GM13977 (cell line): ENCODE measurements around the gene LACTB.
A peak's percentile ranks its signal among the peaks of the same experiment; 100 is the strongest.

Experiments
- DNase-seq: peaks from one replicate; pipeline ENCODE4 v3.0.0; 2012; ENCODE audit warnings: low spot score
- CTCF ChIP-seq: IDR thresholded peaks from 2 replicates; pipeline ENCODE4 v1.5.1; 2012; ENCODE audit warnings: mild to moderate bottlenecking, control low read depth; ENCODE audit not compliant: insufficient read depth; ENCODE audit errors: extremely low read depth, missing control alignments
- in situ Hi-C: fragments of 300-500 bp; cut with MboI; formaldehyde crosslinking; loops from one replicate; pipeline ENCODE4 v1.12.0; 2022; ENCODE audit warnings: low sequenced_read_pairs, low pct_unique_long_range_greater_than_20kb, mixed read lengths, inconsistent platforms; ENCODE audit not compliant: unreplicated experiment

LACTB gene

GRCh38 chr15:63088533-63089245, 33.0 kb upstream of the LACTB start:
- in situ Hi-C loops = no loop called here
- TF ChIP-seq CTCF = no peak
- DNase-seq = no peak

GRCh38 chr15:63089260-63090043, 32.2 kb upstream of the LACTB start:
- TF ChIP-seq CTCF = no peak
- no peak for DNase-seq
- in situ Hi-C loops = no loop called here

GRCh38 chr15:63090472-63090871, 31.2 kb upstream of the LACTB start:
- in situ Hi-C loops = no loop called here
- no peak for TF ChIP-seq CTCF
- no peak for DNase-seq

- TF ChIP-seq CTCF = no peak
- no peak for DNase-seq
- in situ Hi-C loops = no loop called here
These were observed 30.8 kb upstream of the LACTB start for GRCh38 chr15:63090887-63091286.

- no peak for TF ChIP-seq CTCF
- no peak for DNase-seq
- in situ Hi-C loops = no loop called here
These were observed 29.8 kb upstream of the LACTB start for GRCh38 chr15:63091679-63092446.

GRCh38 chr15:63093486-63094205, 28.0 kb upstream of the LACTB start:
- TF ChIP-seq CTCF = peak; percentile 91
- in situ Hi-C loops = no loop called here
- DNase-seq = peak; percentile 82
